ENCODE data around the gene GOLGA8S.
"Not testable (repeated sequence)": the region's sequence is repeated elsewhere in the genome, so short reads cannot be mapped to it uniquely, and the experiment has no call there.

DNA sequence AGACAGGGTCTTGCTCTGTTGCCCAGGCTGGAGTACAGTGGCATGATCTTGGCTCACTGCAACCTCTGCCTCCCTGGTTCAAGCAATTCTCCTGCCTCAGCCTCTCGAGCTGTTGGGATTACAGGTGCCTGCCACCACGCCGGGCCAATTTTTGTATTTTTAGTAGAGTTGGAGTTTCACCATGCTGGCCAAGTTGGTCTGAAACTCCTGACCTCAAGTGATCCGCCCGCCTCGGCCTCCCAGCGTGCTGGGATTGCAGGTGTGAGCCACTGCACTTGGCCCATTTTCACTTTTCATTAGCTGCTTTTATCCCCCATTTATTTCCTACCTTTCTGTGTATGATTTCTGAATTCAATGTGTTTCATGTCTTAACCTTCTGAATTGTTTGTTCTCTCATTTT is 48.6 kb upstream of the GOLGA8S start:
- TF ChIP-seq, protein P1, sequence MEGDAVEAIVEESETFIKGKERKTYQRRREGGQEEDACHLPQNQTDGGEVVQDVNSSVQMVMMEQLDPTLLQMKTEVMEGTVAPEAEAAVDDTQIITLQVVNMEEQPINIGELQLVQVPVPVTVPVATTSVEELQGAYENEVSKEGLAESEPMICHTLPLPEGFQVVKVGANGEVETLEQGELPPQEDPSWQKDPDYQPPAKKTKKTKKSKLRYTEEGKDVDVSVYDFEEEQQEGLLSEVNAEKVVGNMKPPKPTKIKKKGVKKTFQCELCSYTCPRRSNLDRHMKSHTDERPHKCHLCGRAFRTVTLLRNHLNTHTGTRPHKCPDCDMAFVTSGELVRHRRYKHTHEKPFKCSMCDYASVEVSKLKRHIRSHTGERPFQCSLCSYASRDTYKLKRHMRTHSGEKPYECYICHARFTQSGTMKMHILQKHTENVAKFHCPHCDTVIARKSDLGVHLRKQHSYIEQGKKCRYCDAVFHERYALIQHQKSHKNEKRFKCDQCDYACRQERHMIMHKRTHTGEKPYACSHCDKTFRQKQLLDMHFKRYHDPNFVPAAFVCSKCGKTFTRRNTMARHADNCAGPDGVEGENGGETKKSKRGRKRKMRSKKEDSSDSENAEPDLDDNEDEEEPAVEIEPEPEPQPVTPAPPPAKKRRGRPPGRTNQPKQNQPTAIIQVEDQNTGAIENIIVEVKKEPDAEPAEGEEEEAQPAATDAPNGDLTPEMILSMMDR (IDR thresholded peaks at IDR 0.05; ENCODE audit: borderline replicate concordance, extremely low read depth, low read length, poor library complexity, severe bottlenecking): not testable (repeated sequence)
- TF ChIP-seq EZH2 (IDR thresholded peaks at IDR 0.05; ENCODE audit: borderline replicate concordance, low read depth, low read length, severe bottlenecking): not testable (repeated sequence)

Measured in DND-41 (cell line).